ENCODE data around the gene SIRPD.
A peak's percentile ranks its signal among the peaks of the same experiment; 100 is the strongest.
"Not testable (repeated sequence)": the region's sequence is repeated elsewhere in the genome, so short reads cannot be mapped to it uniquely, and the experiment has no call there.

The SIRPD gene

DNA sequence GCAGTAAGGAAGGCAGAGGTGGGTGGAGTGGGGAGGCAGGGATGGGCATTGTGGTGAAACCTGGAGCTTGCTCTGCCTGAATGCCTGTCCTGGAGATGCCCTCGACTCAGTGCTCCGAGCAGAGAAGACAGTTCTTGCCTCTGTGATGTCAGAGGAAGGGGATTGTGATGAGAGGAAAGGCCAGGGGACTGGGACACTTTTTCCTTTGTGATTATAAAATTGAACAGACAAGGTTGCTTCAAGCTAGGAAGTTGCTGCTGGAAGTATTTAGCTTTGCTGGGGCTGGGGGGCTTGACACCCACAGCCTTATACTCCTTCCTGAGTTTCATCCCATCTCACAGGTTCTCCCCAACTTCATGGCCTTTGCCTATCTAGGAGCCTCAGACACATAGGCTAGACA, at the start of gene SIRPD:
Gene SIRPD (minus strand): TSS at position 101 of the 400 bp plus-strand sequence. CDS start 52 bp downstream, at position 49.
- no peak for DNase-seq

DNA sequence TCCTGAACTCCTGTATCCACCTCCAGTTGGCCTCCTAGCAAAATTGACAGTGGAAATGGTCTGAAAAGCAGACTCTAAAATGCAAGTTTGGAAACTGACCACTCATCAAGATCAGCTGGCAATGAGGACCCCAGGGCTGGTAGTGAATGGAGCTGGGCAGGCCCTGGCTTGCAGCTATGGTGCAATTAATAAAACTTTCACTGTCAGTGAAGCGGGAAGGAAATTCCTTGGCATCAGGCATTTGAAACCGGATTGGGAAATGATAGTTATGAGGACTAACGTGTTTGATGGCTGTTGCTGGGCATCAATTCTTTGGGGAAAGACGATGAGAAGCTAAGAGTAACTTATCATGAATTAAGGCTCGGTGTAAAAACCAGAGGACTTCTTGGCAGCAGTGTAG, 43.2 kb upstream of the SIRPD start:
- DNase-seq: no peak

DNA sequence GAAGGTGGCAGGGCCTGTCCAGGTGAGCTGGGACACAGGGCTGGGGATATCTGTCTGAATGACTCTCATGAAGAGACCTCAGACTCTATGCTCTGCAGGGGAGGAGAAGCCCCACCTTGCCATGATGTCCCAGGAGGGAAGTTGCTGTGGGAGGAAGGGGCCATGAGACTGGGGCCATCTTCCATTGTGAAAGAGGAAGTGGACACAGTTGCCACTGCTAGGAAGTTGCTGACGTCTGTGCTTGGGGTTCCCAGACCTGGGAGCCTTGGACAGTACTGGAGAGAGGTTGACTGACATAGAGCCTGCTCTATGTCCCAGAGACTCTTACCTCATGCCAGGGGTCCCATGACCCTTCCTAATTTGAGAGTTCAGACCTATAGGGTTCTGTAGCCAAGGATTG, 37.8 kb upstream of the SIRPD start:
- no peak for DNase-seq

DNA sequence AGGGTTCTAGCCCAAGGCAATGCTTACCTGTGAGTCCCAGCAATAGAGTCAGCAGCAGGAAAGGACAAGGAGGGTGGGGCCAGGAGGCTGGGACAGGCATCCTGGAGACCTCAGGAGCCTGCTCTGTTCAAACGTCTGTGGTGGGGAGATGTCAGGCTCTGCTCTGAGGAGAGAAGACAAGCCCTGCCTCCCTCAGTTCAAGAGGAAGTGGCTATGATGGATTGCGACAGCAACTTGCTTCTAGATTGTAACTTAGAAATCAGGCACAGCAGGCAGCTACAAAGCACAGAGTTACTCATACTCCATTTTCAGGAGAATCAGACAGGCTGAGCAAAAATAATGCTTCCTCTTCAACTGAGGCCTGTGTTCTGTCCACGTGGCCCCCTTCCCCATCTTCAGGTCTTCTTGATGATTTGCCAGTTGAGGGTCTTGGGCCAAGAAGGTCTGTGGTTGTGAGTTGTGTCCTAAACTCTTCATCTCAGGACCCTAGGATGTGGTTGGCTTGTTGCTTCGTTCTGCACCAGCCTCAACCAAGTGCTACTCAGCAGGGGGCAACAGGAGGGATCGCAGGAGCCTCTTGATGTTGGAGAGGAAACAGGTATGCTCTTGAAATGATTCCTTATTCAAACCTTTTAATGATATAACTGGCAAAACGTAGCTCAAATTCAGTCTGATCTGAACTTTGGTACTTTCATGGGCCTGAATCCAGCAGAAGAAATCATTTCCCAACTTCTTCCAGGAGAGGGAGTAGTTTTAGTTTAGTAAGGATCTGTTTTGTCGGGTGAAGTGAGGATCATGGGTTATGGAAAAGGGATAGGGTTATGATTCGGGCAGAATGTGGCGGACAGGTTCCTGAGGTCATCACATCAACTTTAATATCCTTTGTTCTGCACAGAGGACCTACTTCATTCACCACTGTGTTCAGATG, 31.3 kb upstream of the SIRPD start:
- DNase-seq: no peak

DNA sequence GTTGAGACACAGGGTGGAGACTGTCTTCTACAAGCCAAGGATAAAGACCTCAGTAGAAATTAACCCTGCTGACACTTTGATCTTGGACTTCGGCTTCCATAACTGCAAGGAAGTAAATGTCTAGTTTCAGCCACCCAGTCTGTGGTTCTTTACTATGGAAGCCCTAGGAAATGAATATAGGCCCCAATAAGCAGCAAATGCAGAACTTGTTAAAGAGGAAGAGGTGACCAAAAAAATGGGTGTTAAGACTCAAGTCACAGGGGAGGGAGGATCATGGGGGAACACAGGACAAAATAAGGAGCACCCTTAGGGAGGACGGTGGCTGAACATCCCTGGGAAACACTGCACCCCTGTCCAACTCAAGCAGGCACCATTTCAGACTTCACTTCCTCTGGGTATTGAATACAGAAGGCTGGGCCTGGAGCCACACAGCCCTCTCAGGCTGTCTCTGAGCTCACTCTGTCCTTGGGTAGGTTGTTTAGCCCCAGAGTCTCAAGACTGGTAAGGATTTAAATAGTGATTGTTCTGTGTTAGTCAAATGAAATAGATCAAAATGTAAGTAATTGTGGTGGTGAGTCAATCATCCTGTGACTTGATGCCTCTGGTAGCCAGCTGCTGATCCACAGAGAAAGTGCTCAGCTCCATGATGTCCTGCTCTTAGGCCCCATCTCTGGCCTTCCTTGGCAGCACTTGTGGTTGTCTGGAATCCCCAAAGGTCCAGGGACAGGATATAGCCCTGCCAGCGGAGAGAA, 30.5 kb upstream of the SIRPD start:
- DNase-seq: no peak

DNA sequence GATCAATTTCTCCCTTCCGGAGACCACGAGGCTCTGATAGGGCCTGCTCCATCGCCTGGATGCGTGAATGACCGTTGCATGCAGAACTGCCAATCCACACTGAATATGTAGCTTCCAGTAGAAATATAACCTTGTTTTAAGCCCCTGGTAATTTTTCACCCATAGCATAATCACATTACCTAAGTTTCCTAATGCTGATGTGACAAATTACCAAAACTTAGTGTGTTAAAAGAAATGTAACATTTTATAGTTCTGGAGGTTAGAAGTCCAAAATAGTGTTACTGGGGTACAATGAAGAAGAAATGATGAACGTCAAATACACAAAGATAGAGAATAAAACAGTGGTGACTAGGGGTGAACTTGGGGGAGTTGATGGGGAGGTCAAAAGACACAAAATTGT, 22.0 kb upstream of the SIRPD start:
- DNase-seq: no peak

DNA sequence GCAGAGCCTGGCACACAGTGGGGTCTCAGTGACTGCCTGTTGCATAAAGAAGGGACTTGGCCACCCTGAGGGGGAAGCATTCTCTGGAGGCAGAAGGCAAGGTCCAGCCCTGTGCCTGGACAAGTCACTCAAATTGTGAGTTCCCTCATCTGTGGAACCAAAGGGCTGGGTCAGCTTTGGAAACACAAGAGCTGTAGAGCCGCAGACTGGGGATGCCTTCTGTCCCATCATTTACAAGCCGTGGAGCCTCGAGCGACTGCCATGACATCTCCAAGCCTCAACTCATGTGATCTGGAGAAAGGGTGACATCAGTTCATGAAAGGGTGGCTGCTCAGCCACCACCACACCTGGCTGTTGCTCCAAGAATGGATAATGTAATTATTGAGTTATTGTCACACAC, 20.4 kb upstream of the SIRPD start:
- DNase-seq: no peak

DNA sequence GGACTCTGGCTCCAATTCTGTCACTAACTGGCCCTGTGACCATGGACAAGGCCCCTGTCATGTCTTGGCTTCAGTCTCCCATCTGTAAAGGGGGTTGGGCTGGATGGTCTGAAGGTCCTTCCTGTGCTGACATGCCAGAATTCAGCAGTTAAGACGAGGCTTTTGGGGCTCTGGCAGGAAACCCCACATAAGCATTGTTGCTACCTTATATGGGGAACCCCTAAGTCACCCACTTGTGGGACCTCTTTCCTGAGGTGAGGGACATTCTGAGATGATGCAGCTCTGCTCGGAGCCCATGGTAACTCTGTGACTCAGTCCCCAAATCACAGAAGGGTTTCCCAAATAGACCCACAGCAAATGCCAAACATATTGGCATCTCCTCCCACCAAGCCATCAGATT, 19.8 kb upstream of the SIRPD start:
- not testable (repeated sequence) for DNase-seq

DNA sequence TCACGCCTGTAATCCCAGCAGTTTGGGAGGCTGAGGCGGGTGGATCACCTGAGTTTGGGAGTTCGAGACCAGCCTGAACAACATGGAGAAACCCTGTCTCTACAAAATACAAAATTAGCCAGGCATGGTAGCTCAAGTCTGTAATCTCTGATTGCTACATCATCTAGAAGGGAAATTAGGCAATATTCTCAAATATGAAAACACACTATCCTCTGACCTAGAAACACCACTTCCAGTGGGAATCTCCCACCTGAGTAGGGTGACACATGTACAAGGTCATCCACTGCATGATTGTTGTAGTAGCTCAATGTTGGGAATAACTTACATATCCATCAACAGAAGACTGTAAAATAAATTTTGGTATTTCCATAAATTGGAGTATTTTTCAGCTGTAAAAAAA, 19.1 kb upstream of the SIRPD start:
- DNase-seq: no peak

DNA sequence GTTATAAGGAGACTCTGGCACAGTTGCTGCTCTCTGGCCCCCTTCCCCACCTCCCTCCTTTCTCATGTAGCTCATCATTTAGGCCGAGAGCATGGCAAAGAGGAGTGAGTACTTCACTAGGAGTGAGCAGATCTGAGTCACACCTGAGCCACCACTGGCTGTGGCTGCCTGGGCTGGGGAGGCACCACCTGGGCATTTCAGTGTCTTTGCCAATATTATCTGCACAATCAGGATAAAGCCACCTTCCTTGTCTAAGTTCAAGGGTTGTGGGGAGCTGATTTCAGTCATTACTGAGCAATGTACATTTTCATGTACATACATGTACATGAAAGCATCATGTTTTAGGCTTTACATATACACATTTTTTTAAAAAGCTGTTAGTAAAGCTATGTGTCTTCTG, 18.5 kb upstream of the SIRPD start:
- not testable (repeated sequence) for DNase-seq

DNA sequence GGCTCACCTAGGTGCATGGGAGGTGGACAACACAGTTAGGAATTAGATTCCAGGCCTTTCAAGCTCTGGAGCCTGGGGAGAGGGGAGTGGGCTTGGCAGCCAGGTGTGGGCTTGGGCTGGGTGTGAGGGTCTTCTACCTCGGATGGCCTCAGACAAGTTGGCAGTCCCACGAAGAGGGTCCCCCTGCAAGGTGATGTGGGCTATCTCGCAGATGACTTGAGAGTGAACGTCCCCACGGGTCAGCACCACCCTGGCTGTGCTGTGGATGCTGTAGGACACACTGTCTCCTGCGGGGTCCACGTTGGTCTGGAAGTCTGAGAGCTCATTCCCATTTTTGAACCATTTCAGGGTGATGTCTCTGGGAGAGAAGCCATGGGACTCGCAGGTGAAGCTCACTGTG, 14.1 kb upstream of the SIRPD start:
- not testable (repeated sequence) for DNase-seq

DNA sequence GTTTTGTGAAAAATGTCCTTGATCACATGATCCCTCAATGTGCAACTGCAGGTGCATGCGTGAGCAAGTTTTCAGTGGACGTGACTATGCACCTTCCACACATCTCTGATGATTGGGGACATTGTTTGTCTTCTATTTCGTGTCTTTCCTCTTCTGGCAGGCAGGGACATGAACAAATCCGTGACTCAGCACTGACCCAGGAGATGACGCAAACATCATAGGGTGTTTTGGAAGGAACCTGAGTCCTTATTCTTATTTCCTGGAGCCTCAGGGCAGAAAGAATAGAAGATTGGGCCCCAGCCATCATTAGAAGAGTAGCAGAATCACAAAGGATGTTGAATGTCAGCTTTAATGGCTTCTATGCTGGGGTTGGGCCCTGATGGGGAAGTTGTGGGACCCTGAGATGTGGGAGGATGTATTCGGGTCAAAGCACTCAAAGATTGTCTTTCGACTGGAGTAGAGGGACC, 11.9 kb upstream of the SIRPD start:
- DNase-seq: no peak

DNA sequence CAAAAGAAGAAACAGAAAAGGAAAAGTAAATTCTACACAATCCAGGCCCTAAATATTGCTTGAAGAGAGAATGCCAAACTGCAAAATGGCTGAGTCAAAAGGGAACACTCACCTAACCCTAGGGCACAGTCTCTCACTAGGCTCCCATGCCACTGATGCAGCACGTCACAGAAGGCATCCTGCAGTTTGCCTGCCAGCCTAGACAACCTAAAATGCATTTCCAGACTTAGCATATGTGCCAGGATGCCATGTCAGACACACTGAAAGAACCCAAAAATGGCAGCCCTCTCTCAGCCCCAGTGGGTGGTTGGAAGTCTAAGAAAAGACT, 10.6 kb upstream of the SIRPD start:
- no peak for DNase-seq

DNA sequence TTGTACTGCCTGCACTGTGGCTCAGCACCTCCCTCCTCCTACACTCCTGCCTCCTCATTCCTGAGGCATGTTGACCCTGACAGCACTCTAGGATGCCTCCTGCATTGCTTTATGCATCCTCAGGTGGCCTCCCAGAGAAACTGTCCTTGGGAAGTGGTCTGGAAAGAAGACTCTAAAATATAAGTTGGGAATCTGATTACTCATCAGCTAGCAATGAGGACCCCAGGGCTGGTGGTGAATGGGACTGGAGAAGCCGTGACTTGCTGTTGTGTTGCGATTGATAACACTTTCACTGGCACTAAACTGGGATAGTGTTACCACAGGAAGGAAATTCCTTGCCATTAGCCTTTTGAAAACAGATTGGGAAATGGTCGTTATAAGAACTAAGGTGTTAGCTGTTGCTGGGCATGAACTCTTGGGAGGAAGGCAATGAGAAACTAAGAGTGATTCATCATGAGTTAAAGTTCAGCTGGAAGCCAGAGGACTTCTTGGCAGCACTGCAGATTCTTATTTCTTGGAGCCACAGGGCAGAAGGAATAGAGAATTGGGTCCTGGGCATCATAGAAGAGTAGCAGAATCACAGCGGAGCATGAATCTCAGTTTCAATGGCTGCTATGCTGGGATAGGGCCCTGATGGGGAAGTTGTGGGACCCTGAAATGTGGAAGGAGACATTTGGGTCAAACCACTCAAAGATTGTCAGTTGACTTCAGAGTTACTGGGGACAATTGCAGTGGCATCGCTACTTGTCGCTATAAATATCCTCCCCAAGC, 10.1 kb upstream of the SIRPD start:
- DNase-seq: no peak

DNA sequence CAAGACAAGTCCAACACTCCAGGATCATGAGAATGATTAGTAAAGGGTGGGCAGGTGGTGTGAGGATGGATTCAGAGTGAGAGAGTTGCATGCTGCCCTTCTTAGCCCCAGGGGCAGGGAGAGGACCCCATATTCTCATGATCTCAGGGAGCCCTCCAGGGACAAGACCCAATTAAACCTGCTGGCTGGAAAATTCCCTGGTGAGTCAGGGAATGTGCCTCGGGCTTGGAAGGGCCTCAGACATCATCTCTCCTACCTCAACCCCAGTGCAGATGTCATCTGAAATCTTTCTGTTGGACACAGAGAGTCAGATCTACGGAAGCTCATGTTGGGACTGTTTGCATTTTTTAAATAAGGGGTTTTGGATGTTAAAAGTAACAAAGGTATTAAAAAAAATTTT, 9.2 kb upstream of the SIRPD start:
- DNase-seq: no peak

DNA sequence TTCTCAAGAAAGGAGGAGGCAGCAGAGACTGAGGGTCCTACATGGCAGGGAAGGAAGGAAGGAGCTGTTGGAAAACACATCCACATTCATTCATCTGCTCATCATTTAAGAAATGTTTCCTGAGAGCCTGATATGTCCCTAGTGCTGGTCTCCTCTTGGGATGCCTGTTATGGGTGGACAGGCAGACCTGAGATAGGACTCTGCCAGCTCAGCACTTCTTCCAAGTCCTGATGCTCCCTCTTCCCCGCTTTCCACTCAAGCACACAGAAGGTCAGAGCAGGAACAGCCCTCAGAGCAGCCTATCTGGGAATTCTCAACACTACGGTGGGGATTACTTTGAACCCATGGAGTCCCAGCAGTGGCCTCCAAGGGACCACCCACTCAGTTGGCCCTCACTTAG, 8.0 kb upstream of the SIRPD start:
- no peak for DNase-seq

DNA sequence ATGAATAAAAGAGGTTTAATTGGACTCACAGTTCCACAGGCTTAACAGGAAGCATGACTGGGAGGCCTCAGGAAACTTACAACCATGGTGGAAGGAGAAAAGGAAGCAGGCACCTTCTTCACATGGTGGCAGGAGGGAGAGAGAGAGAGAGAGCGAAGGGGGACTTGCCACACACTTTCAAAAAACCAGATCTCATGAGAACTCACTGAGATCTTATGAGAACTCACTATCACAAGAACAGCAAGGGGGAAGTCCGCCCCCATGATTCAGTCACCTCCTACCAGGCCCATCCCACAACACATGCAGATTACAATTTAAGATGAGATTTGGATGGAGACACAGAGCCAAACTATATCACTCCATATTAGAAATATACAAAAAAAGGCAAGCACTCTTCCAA, 6.1 kb upstream of the SIRPD start:
- no peak for DNase-seq

DNA sequence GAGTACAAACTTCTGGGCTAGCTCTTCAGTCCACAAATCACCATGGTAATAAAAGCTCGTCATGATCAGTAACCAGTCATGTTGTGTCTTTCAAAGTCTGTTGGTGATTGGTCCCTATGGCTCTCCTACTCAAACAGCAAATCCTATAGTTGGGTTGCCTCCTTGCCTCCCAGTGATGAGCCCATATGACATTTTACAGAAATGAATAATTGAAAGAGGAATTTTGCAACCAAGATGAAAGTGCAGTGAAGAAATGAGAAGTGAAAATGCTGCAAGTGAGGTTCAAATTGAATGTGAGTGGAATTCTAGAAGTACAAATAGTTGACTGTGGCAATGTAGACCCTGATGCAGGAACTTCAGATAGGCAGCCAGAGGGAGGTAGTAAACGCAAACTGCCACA, 5.1 kb upstream of the SIRPD start:
- no peak for DNase-seq

DNA sequence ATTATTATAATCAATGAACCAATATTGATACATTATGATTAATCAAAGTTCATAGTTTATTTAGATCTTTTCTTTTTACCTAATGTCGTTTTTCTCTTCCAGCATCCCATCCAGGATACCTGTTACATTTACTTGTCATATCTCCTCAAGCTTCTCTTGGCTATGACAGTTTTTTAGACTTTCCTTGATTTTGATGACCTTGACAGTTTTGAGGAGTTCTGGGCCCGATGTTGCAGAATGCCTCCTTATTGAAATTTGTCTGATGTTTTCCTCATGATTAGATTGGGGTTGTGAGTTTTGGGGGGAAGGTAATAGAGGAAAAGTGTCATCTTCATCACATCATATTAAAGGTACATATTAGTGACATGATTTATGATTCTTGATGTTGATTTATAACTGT, 3.8 kb upstream of the SIRPD start:
- no peak for DNase-seq

DNA sequence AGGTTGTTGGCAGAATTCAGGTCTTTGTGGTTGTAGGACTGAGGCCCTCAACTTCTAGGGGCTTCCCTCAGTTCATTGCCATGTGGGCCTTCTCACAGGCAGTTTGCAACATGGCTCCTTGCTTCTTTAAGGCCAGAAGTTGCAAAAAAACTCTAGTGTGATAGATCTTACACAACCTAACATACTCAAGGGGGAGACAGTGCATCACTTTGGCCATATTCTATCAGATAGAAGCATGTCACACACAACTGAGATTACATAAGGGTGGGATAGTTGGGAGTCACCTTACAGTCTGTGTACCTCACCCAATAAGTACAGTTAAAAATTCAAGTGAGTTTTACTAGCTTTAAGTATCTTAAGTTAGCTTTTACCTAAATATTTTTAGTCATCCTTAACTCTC, 1.6 kb downstream of the SIRPD start:
- no peak for DNase-seq

DNA sequence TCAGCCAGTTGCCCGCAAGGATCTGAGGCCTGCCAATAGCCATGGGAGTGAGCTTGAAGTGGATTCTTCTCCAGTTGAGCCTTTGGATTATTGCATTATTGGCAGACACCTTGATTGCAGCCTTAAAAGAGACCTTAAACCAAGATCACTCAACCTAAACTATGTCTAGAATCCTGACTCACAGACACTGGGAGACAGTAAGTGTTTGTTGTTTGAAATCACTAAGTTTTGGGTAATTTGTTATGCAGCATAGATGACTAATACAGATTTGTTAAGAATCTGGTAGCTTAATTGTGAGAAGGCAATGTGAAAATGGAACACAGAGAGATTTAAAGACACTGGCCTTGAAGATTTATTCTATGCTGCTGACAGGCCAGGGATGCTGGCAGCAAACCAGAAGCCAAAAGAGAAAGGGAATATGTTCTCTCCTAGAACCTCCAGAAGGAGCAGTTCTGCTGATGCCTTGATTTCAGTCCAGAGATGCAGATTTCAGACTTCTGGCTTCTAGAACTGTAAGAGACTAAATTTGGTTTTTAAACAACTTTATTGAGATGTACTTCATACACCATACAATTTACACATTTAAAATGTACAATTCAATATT, 17.6 kb downstream of the SIRPD start:
- DNase-seq: no peak

DNA sequence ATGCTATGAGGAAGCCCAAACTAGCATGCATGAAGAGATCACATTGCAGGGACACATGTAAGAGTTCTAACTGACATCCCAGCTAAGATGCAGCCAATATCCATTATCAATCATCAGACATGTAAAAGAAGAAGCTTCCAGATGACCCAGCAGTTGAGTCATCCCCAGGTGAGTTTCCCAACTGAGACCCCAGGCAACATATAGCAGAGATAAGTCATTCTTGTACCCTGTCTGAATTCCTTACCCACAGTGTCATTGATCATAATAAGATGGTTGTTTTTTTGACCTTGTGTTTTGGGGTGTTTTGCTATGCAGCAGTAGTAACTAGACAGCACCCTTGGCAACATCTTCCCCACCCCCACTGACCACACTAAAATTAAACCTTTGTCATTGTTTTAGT, 18.9 kb downstream of the SIRPD start:
- no peak for DNase-seq

DNA sequence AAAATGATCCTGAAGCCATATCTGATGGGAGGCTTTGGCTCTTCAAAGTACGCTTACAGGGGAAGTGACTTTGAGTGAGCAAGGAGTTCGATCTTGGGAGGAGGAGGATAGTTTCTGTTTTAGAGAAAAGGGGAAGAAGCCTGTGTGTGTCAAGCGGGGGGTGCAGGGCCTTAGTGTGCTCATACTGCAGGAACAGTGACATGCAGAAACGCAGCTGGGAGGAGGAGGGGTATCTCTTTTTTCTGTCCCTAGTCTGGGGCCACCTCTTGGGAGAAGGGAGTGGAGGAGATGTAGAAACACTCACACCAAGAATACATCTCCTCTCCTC, 19.8 kb downstream of the SIRPD start:
- DNase-seq: peak; percentile 85
